Aorta (tissue), 5 donors: ENCODE results near the gene INPP5J. TPM values are rescaled to one million over a fixed set of nuclear protein-coding genes. Genes with fewer than 3 reads are reported as not detected.

Source experiments
- ATAC-seq: fragments of 200-7000 bp; cut with Tn5 transposase; one replicate; pipeline ENCODE4 v1.9.1; 2022; ENCODE audit warnings: moderate library complexity; ENCODE audit not compliant: low FRiP score
- DNase-seq, 2 donors: peaks; one replicate each; pipeline ENCODE4 v3.0.0-alpha.2; 2020
- H3K27ac ChIP-seq, 2 donors: one replicate each; pipeline ENCODE4 v1.5.1; 2013; ENCODE audit warnings: low read length in 2 of 2, mild to moderate bottlenecking in 2 of 2, moderate library complexity in 2 of 2, control low read depth in 1 of 2, inconsistent platforms in 1 of 2, low read depth in 1 of 2
- H3K27me3 ChIP-seq, 2 donors: one replicate each; pipeline ENCODE4 v1.6.1; 2013; ENCODE audit warnings: control low read depth in 1 of 2, low read length in 1 of 2, mild to moderate bottlenecking in 1 of 2, moderate library complexity in 1 of 2; ENCODE audit not compliant: insufficient read depth in 2 of 2, control insufficient read depth in 1 of 2
- H3K36me3 ChIP-seq, 2 donors: one replicate each; pipeline ENCODE4 v1.6.1; 2013; ENCODE audit warnings: control low read depth in 1 of 2, low read length in 1 of 2, mild to moderate bottlenecking in 1 of 2; ENCODE audit not compliant: insufficient read depth in 2 of 2, control insufficient read depth in 1 of 2
- H3K4me1 ChIP-seq, 2 donors: one replicate each; pipeline ENCODE4 v1.6.1; 2013; ENCODE audit warnings: low read length in 2 of 2, control low read depth in 1 of 2, mild to moderate bottlenecking in 1 of 2, moderate library complexity in 1 of 2; ENCODE audit not compliant: insufficient read depth in 2 of 2, control insufficient read depth in 1 of 2
- H3K4me3 ChIP-seq, 2 donors: one replicate each; pipeline ENCODE4 v1.5.1; 2013; ENCODE audit warnings: low read length in 2 of 2, control low read depth in 1 of 2, mild to moderate bottlenecking in 1 of 2
- H3K9me3 ChIP-seq: one replicate; pipeline ENCODE4 v1.6.1; 2013; ENCODE audit warnings: mild to moderate bottlenecking, low read length; ENCODE audit not compliant: control insufficient read depth
- WGBS, 2 donors: extraction: QIAGEN DNeasy Blood & Tissue Kit; methylation state at CpG; one replicate each; pipeline ENCODE4 v1.1.7; 2013; 5-methylcytosine and 5-hydroxymethylcytosine counted together
- intact Hi-C, 2 donors: fragments of 100-400 bp; cut with DNase I; formaldehyde crosslinking; loops; one replicate each; pipeline versions ENCODE4 v1.14.2 to v1.15.0; 2022
- polyA plus RNA-seq, 2 donors: library from polyadenylated mRNA; stranded (reverse); fragments of 200-250 nt; gene quantifications; one replicate each; pipeline ENCODE4 v1.2.3, GENCODE V29; 2013
- total RNA-seq, 2 donors: library from RNA; stranded (reverse); fragmentation: NEBNext Ultra II Directional; extraction: Animal tissue kit (Norgen Biotek cat#: 25700); gene quantifications; one replicate each; pipeline ENCODE4 v1.2.1, GENCODE V29; 2021
- donor health status: healthy with polysubstance abuse.
- donor health status: Bipolar disorder and iron deficiency.
- donor health status: DM: no; HTN: no; CAD: no.
- donor health status: DM: no; HTN: no; CAD: no.
- donor health status: DM: yes; HTN: yes; CAD: no.

The INPP5J gene
- total and polyA plus RNA-seq, 4 donors = 2.4 to 8.3 (median 5.5) TPM

GRCh38 chr22:31125521-31126117 lies 2.9 kb downstream of the INPP5J start:
- intact Hi-C loops = no loop called here
- Histone ChIP-seq H3K9me3 (no peaks in the 10 kb centered on the region), H3K4me1 (no peaks in the 10 kb centered on the region), H3K27me3 (no peaks in the 10 kb centered on the region), H3K27ac (no peak overlapping the region), H3K36me3 (no peaks in the 10 kb centered on the region), H3K4me3 (no peak overlapping the region)
- DNase-seq = peak in 1 of 2 donors; percentile 63
- ATAC-seq = no peak
- 85 to 88% methylated on average over 12 of the region's 12 CpGs for WGBS, 2 donors

- WGBS, 2 donors = 91 to 93% methylated on average over 22 of the region's 22 CpGs
- H3K9me3 ChIP-seq = no peaks in the 10 kb centered on the region
- H3K36me3 ChIP-seq = no peaks in the 10 kb centered on the region
- intact Hi-C loops = no loop called here
- no peaks in the 10 kb centered on the region for H3K4me1 ChIP-seq
- no peaks in the 10 kb centered on the region for H3K27me3 ChIP-seq
- no peak overlapping the region for H3K4me3 ChIP-seq
- H3K27ac ChIP-seq = no peak overlapping the region
- ATAC-seq = no peak
- DNase-seq = peak in 1 of 2 donors; percentile 63
Measured at GRCh38 chr22:31126128-31126868, 3.5 kb downstream of the INPP5J start.

- intact Hi-C loops = no loop called here
- no peaks in the 10 kb centered on the region for H3K36me3 ChIP-seq
- H3K4me3 ChIP-seq = no peak overlapping the region
- H3K9me3 ChIP-seq = no peaks in the 10 kb centered on the region
- no peaks in the 10 kb centered on the region for H3K27me3 ChIP-seq
- no peaks in the 10 kb centered on the region for H3K4me1 ChIP-seq
- WGBS, 2 donors = 91 to 92% methylated on average over 13 of the region's 13 CpGs
- H3K27ac ChIP-seq = no peak overlapping the region
- no peak for DNase-seq
- ATAC-seq = no peak
Measured at GRCh38 chr22:31126869-31127175, 4.1 kb downstream of the INPP5J start.

GRCh38 chr22:31127181-31127772 lies 4.5 kb downstream of the INPP5J start:
- no peak for ATAC-seq
- Histone ChIP-seq H3K9me3 (no peaks in the 10 kb centered on the region), H3K4me3 (no peak overlapping the region), H3K4me1 (no peaks in the 10 kb centered on the region), H3K27ac (no peak overlapping the region), H3K36me3 (no peaks in the 10 kb centered on the region), H3K27me3 (no peaks in the 10 kb centered on the region)
- DNase-seq = no peak
- intact Hi-C loops = no loop called here
- WGBS, 2 donors = 82 to 85% methylated on average over 19 of the region's 19 CpGs

- intact Hi-C loops = no loop called here
- ATAC-seq (no peak), DNase-seq (no peak)
- Histone ChIP-seq H3K27ac (no peak overlapping the region), H3K27me3 (no peaks in the 10 kb centered on the region), H3K36me3 (no peaks in the 10 kb centered on the region), H3K4me3 (no peak overlapping the region), H3K9me3 (no peaks in the 10 kb centered on the region), H3K4me1 (no peaks in the 10 kb centered on the region)
- 96 to 97% methylated on average over 7 of the region's 7 CpGs for WGBS, 2 donors
Measured at GRCh38 chr22:31128156-31128555, 5.4 kb downstream of the INPP5J start.

GRCh38 chr22:31130873-31131272 lies 8.1 kb downstream of the INPP5J start:
- intact Hi-C loops = no loop called here
- ATAC-seq (no peak), DNase-seq (no peak)
- Histone ChIP-seq H3K27me3 (no peaks in the 10 kb centered on the region), H3K9me3 (no peaks in the 10 kb centered on the region), H3K4me3 (no peak overlapping the region), H3K27ac (no peak overlapping the region), H3K4me1 (no peaks in the 10 kb centered on the region), H3K36me3 (no peaks in the 10 kb centered on the region)
- WGBS, 2 donors = 91 to 92% methylated on average over 2 of the region's 2 CpGs

GRCh38 chr22:31133911-31134310 lies 11.1 kb downstream of the INPP5J start:
- Histone ChIP-seq H3K27me3 (no peaks in the 10 kb centered on the region), H3K27ac (no peak overlapping the region), H3K36me3 (no peaks in the 10 kb centered on the region), H3K4me3 (no peak overlapping the region), H3K4me1 (no peaks in the 10 kb centered on the region), H3K9me3 (no peaks in the 10 kb centered on the region)
- ATAC-seq (no peak), DNase-seq (peak in 1 of 2 donors; percentile 75)
- intact Hi-C loops = no loop called here
- 95 to 96% methylated on average over 19 of the region's 19 CpGs for WGBS, 2 donors

GRCh38 chr22:31134688-31135087 lies 11.9 kb downstream of the INPP5J start:
- intact Hi-C loops = no loop called here
- H3K4me3 ChIP-seq = no peak overlapping the region
- ATAC-seq = no peak
- H3K4me1 ChIP-seq = no peaks in the 10 kb centered on the region
- H3K9me3 ChIP-seq = no peaks in the 10 kb centered on the region
- H3K27me3 ChIP-seq = no peaks in the 10 kb centered on the region
- DNase-seq = no peak
- H3K27ac ChIP-seq = no peak overlapping the region
- 84 to 90% methylated on average over 4 of the region's 4 CpGs for WGBS, 2 donors
- no peaks in the 10 kb centered on the region for H3K36me3 ChIP-seq

GRCh38 chr22:31135706-31136105 lies 12.9 kb downstream of the INPP5J start:
- 91 to 95% methylated on average over 6 of the region's 6 CpGs for WGBS, 2 donors
- ATAC-seq (no peak), DNase-seq (peak in 1 of 2 donors; percentile 67)
- Histone ChIP-seq H3K4me3 (no peak overlapping the region), H3K27ac (no peak overlapping the region), H3K4me1 (no peaks in the 10 kb centered on the region), H3K27me3 (no peaks in the 10 kb centered on the region), H3K36me3 (no peaks in the 10 kb centered on the region), H3K9me3 (no peaks in the 10 kb centered on the region)
- intact Hi-C loops = no loop called here
